K562 (cell line): ENCODE data around the gene AP3S2. TPM values are rescaled to one million over a fixed set of nuclear protein-coding genes. Genes with fewer than 3 reads are reported as not detected.
A peak's percentile ranks its signal among the peaks of the same experiment; 100 is the strongest.

Experiments
- FOXM1 ChIP-seq, 2 experiments: fragments of 450-650 bp in 1 of 2; sonication (generic) in 1 of 2; formaldehyde crosslinking in 1 of 2; IDR thresholded peaks; 2 replicates each; pipeline versions ENCODE4 v1.6.1 to v1.9.0; 2017 to 2022; ENCODE audit warnings: low read depth in 2 of 2, mild to moderate bottlenecking in 2 of 2, missing genetic modification reagents in 1 of 2, moderate library complexity in 1 of 2
- GTF2B ChIP-seq: IDR thresholded peaks from 2 replicates; pipeline ENCODE4 v1.6.1; 2011; ENCODE audit not compliant: insufficient read length; ENCODE audit errors: extremely low read depth
- HINFP ChIP-seq: fragments of 450-650 bp; conservative IDR thresholded peaks from 2 replicates; pipeline ENCODE4 v1.6.1; 2016; ENCODE audit warnings: missing genetic modification characterization, low read depth, mild to moderate bottlenecking, control low read depth, missing compliant biosample characterization
- KLF1 ChIP-seq: fragments of 450-650 bp; IDR thresholded peaks from 2 replicates; pipeline ENCODE4 v1.6.1; 2016; ENCODE audit warnings: missing genetic modification characterization, missing compliant biosample characterization
- MTA3 ChIP-seq: fragments of 450-650 bp; formaldehyde crosslinking; IDR thresholded peaks from 2 replicates; pipeline ENCODE4 v1.6.1; 2017; ENCODE audit warnings: mild to moderate bottlenecking, borderline replicate concordance
- THRAP3 ChIP-seq: fragments of 450-650 bp; IDR thresholded peaks from 2 replicates; pipeline ENCODE4 v1.6.1; 2016; ENCODE audit warnings: mild to moderate bottlenecking, inconsistent platforms, borderline replicate concordance
- ZKSCAN8 ChIP-seq: fragments of 200-800 bp; sonication (Bioruptor generic); IDR thresholded peaks from 2 replicates; pipeline ENCODE4 v1.6.1; 2016; ENCODE audit warnings: missing genetic modification characterization, missing compliant biosample characterization
- ZNF592 ChIP-seq: fragments of 450-650 bp; IDR thresholded peaks from 2 replicates; pipeline ENCODE4 v1.6.1; 2017; ENCODE audit warnings: antibody characterized with exemption, mild to moderate bottlenecking
- polyA plus RNA-seq, 8 experiments: library from polyadenylated mRNA; depleted of rRNA in 4 of 8; stranded (reverse) in 5 of 8; unstranded in 3 of 8; fragments of >200 nt; fragmentation: Nextera tagmentation in 2 of 8; fragmentation: Illumina TruSeq in 1 of 8; extraction: Ambion mirVana in 2 of 8; extraction: Trizol in 1 of 8; gene quantifications; 2 replicates each; pipeline versions ENCODE4 v1.2.1 to v1.2.3, GENCODE V29; 2011 to 2014; ENCODE audit warnings: inconsistent platforms in 1 of 8, missing spikeins in 1 of 8
- total RNA-seq, 7 experiments: library from RNA; depleted of rRNA in 6 of 7; stranded (reverse); fragments of >200 nt in 6 of 7; fragmentation: Illumina TruSeq in 2 of 7; extraction: Trizol in 2 of 7; gene quantifications; 2 replicates each; pipeline versions ENCODE4 v1.2.1 to v1.2.3, GENCODE V29; 2011 to 2021; ENCODE audit warnings: low replicate concordance in 1 of 7
- TF ChIP-seq, protein P1 (sequence below): fragments of 450-650 bp; conservative IDR thresholded peaks from 2 replicates; pipeline ENCODE4 v1.6.1; 2016; ENCODE audit warnings: missing genetic modification characterization, low read depth, mild to moderate bottlenecking, missing compliant biosample characterization, moderate library complexity
- TF ChIP-seq, protein P2 (sequence below), 2 experiments: IDR thresholded peaks; 2 replicates each; pipeline ENCODE4 v1.6.1; 2011; ENCODE audit warnings: borderline replicate concordance in 1 of 2, control low read depth in 1 of 2, low read depth in 1 of 2, low read length in 1 of 2, mild to moderate bottlenecking in 1 of 2, mixed read lengths in 1 of 2, moderate library complexity in 1 of 2; ENCODE audit not compliant: insufficient read depth in 1 of 2, insufficient read length in 1 of 2, poor library complexity in 1 of 2, severe bottlenecking in 1 of 2; ENCODE audit errors: extremely low read depth in 1 of 2
- TF ChIP-seq, protein P3 (sequence below): fragments of 250-450 bp; sonication (Bioruptor Pico); IDR thresholded peaks from 2 replicates; pipeline ENCODE4 v1.8.0; 2022; ENCODE audit warnings: moderate library complexity, mild to moderate bottlenecking, inconsistent platforms

AP3S2 gene
- total and polyA plus RNA-seq, 9 of the 15 experiments (the other 6 are each of a cell fraction or from before 2014, with no cell fraction given) = 16.4 to 54.1 (median 37.4) TPM

GRCh38 chr15:89783861-89784685 lies 109.7 kb downstream of the AP3S2 start (continued):
- TF ChIP-seq, protein P1, sequence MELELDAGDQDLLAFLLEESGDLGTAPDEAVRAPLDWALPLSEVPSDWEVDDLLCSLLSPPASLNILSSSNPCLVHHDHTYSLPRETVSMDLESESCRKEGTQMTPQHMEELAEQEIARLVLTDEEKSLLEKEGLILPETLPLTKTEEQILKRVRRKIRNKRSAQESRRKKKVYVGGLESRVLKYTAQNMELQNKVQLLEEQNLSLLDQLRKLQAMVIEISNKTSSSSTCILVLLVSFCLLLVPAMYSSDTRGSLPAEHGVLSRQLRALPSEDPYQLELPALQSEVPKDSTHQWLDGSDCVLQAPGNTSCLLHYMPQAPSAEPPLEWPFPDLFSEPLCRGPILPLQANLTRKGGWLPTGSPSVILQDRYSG (tag) = 0 out of 2 replicates have a peak, but pooled peaks have one; percentile 17
- TF ChIP-seq ZNF592 (0 out of 2 replicates have a peak, but pooled peaks have one; percentile 40), MTA3 (no peak), FOXM1 (IDR thresholded peaks at IDR 0.05; ENCODE audit: low read depth) (no peak), FOXM1 (CRISPR knock-in tag; IDR thresholded peaks at IDR 0.05; ENCODE audit: low read depth) (0 out of 2 replicates have a peak, but pooled peaks have one; percentile 49), ZKSCAN8 (CRISPR knock-in tag) (0 out of 2 replicates have a peak, but pooled peaks have one; percentile 48), HINFP (tag) (no peak), KLF1 (no peak), THRAP3 (no peak), GTF2B (no peak)
- TF ChIP-seq, protein P2, sequence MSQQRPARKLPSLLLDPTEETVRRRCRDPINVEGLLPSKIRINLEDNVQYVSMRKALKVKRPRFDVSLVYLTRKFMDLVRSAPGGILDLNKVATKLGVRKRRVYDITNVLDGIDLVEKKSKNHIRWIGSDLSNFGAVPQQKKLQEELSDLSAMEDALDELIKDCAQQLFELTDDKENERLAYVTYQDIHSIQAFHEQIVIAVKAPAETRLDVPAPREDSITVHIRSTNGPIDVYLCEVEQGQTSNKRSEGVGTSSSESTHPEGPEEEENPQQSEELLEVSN (IDR thresholded peaks at IDR 0.05; ENCODE audit: borderline replicate concordance in 1 of 2, extremely low read depth in 1 of 2, insufficient read depth in 1 of 2, insufficient read length in 1 of 2, low read depth in 1 of 2, low read length in 1 of 2, poor library complexity in 1 of 2, severe bottlenecking in 1 of 2) = peak; percentile 3 to 12
- TF ChIP-seq, protein P3, sequence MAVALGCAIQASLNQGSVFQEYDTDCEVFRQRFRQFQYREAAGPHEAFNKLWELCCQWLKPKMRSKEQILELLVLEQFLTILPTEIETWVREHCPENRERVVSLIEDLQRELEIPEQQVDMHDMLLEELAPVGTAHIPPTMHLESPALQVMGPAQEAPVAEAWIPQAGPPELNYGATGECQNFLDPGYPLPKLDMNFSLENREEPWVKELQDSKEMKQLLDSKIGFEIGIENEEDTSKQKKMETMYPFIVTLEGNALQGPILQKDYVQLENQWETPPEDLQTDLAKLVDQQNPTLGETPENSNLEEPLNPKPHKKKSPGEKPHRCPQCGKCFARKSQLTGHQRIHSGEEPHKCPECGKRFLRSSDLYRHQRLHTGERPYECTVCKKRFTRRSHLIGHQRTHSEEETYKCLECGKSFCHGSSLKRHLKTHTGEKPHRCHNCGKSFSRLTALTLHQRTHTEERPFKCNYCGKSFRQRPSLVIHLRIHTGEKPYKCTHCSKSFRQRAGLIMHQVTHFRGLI = 0 out of 2 replicates have a peak, but pooled peaks have one; percentile 36
